ENCODE results near the gene MBTD1.

GRCh38 chr17:51165680-51166197 is 94.1 kb downstream of the MBTD1 start:
- TF ChIP-seq CTCF (IDR thresholded peaks at IDR 0.05 in 4 of 5, conservative IDR thresholded peaks at IDR 0.05 in 1 of 5) (no peak), POLR2A (IDR thresholded peaks at IDR 0.05) (no peak)

Data from gastrocnemius medialis (tissue), 4 donors.